H9 (cell line): ENCODE data around the gene KMT2D. TPM values are rescaled to one million over a fixed set of nuclear protein-coding genes. Genes with fewer than 3 reads are reported as not detected.

Experiments used
- DNase-seq: peaks from one replicate; pipeline ENCODE4 v3.0.0-alpha.2; 2017
- H2AFZ ChIP-seq: one replicate; pipeline ENCODE4 v1.6.1; 2013; ENCODE audit warnings: mild to moderate bottlenecking, low read length, control low read depth, moderate library complexity
- H2AK5ac ChIP-seq: 2 replicates; pipeline ENCODE4 v1.6.1; 2013; ENCODE audit warnings: low read length, control low read depth, mixed read lengths; ENCODE audit not compliant: insufficient read length
- H2BK120ac ChIP-seq: one replicate; pipeline ENCODE4 v1.6.1; 2013; ENCODE audit warnings: low read depth, mild to moderate bottlenecking, low read length, control low read depth, inconsistent platforms; ENCODE audit not compliant: poor library complexity, severe bottlenecking
- H2BK12ac ChIP-seq: 2 replicates; pipeline ENCODE4 v1.6.1; 2013; ENCODE audit warnings: low read length, control low read depth, mixed read lengths, low read depth; ENCODE audit not compliant: insufficient read length
- H2BK15ac ChIP-seq: 2 replicates; pipeline ENCODE4 v1.6.1; 2013; ENCODE audit warnings: low read depth, low read length, control low read depth
- H2BK20ac ChIP-seq: one replicate; pipeline ENCODE4 v1.6.1; 2013; ENCODE audit warnings: low read depth, mild to moderate bottlenecking, low read length, control low read depth, inconsistent platforms; ENCODE audit not compliant: poor library complexity, severe bottlenecking
- H2BK5ac ChIP-seq: 2 replicates; pipeline ENCODE4 v1.6.1; 2013; ENCODE audit warnings: low read length, control low read depth, mixed read lengths; ENCODE audit not compliant: insufficient read length
- H3K14ac ChIP-seq: 2 replicates; pipeline ENCODE4 v1.6.1; 2013; ENCODE audit warnings: low read length, control low read depth; ENCODE audit not compliant: insufficient read depth
- H3K18ac ChIP-seq: 2 replicates; pipeline ENCODE4 v1.6.1; 2013; ENCODE audit warnings: low read depth, mild to moderate bottlenecking, mixed read lengths, low read length, control low read depth; ENCODE audit not compliant: insufficient read length
- H3K23ac ChIP-seq: 2 replicates; pipeline ENCODE4 v1.6.1; 2013; ENCODE audit warnings: low read length, control low read depth, mixed read lengths, low read depth; ENCODE audit not compliant: insufficient read length
- H3K23me2 ChIP-seq: 2 replicates; pipeline ENCODE4 v1.6.1; 2013; ENCODE audit warnings: low read depth, mild to moderate bottlenecking, mixed read lengths, low read length, control low read depth; ENCODE audit not compliant: insufficient read length, poor library complexity, severe bottlenecking
- H3K27ac ChIP-seq: 2 replicates; pipeline ENCODE4 v1.5.1; 2013; ENCODE audit warnings: low read length, control low read depth, mixed read lengths, low read depth; ENCODE audit not compliant: insufficient read length
- H3K27me3 ChIP-seq: 2 replicates; pipeline ENCODE4 v1.6.1; 2013; ENCODE audit warnings: low read length, control low read depth, inconsistent platforms; ENCODE audit not compliant: insufficient read depth
- H3K4ac ChIP-seq: 2 replicates; pipeline ENCODE4 v1.6.1; 2013; ENCODE audit warnings: low read depth, mild to moderate bottlenecking, control low read depth, inconsistent platforms, low read length, moderate library complexity
- H3K4me1 ChIP-seq: 2 replicates; pipeline ENCODE4 v1.6.1; 2013; ENCODE audit warnings: low read length, control low read depth, inconsistent platforms; ENCODE audit not compliant: insufficient read depth
- H3K4me2 ChIP-seq: 2 replicates; pipeline ENCODE4 v1.6.1; 2013; ENCODE audit warnings: low read length, control low read depth, mixed read lengths; ENCODE audit not compliant: insufficient read length, insufficient read depth
- H3K56ac ChIP-seq: 2 replicates; pipeline ENCODE4 v1.6.1; 2013; ENCODE audit warnings: low read depth, mild to moderate bottlenecking, mixed read lengths, low read length, control low read depth; ENCODE audit not compliant: insufficient read length
- H3K79me1 ChIP-seq: 2 replicates; pipeline ENCODE4 v1.6.1; 2013; ENCODE audit warnings: low read depth, mild to moderate bottlenecking, moderate library complexity, low read length, control low read depth, inconsistent platforms; ENCODE audit not compliant: insufficient read depth, poor library complexity, severe bottlenecking
- H3K79me2 ChIP-seq: 2 replicates; pipeline ENCODE4 v1.6.1; 2013; ENCODE audit warnings: low read length, control low read depth, inconsistent platforms; ENCODE audit not compliant: insufficient read depth
- H3K9ac ChIP-seq: 2 replicates; pipeline ENCODE4 v1.6.1; 2013; ENCODE audit warnings: low read length, control low read depth, mixed read lengths; ENCODE audit not compliant: insufficient read length; ENCODE audit errors: extremely low read depth
- H3K9me3 ChIP-seq: one replicate; pipeline ENCODE4 v1.6.1; 2013; ENCODE audit warnings: low read depth, low read length, inconsistent platforms; ENCODE audit not compliant: control insufficient read depth
- H3T11ph ChIP-seq: one replicate; pipeline ENCODE4 v1.6.1; 2013; ENCODE audit warnings: mild to moderate bottlenecking, low read length, control low read depth, inconsistent platforms
- H4K20me1 ChIP-seq: one replicate; pipeline ENCODE4 v1.6.1; 2013; ENCODE audit not compliant: control insufficient read depth, insufficient read length, insufficient read depth
- H4K5ac ChIP-seq: 2 replicates; pipeline ENCODE4 v1.6.1; 2013; ENCODE audit warnings: low read depth, mild to moderate bottlenecking, mixed read lengths, low read length, control low read depth; ENCODE audit not compliant: insufficient read length
- H4K8ac ChIP-seq: replicated peaks from 2 replicates; pipeline ENCODE4 v1.6.1; 2013; ENCODE audit warnings: low read length, control low read depth, mixed read lengths, low read depth; ENCODE audit not compliant: insufficient read length
- H4K91ac ChIP-seq: 2 replicates; pipeline ENCODE4 v1.6.1; 2013; ENCODE audit warnings: low read depth, mild to moderate bottlenecking, moderate library complexity, mixed read lengths, low read length, control low read depth; ENCODE audit not compliant: insufficient read length
- H3K27ac Mint-ChIP-seq, 3 experiments: 2 replicates in 2 of 3; 3 replicates in 1 of 3; pipeline ENCODE4 v1.8.0; 2020 to 2021; ENCODE audit warnings: mixed read lengths in 3 of 3, mild to moderate bottlenecking in 1 of 3, moderate library complexity in 1 of 3
- H3K27me3 Mint-ChIP-seq: 2 replicates; pipeline ENCODE4 v1.8.0; 2021; ENCODE audit warnings: low read depth, mild to moderate bottlenecking, moderate library complexity, mixed read lengths
- H3K36me3 Mint-ChIP-seq, 3 experiments: 2 replicates in 2 of 3; 3 replicates in 1 of 3; pipeline ENCODE4 v1.8.0; 2020 to 2021; ENCODE audit warnings: low read depth in 3 of 3, mixed read lengths in 3 of 3; ENCODE audit not compliant: insufficient read depth in 1 of 3
- H3K4me1 Mint-ChIP-seq, 2 experiments: 2 replicates each; pipeline ENCODE4 v1.8.0; 2020; ENCODE audit warnings: mixed read lengths in 2 of 2
- H3K4me3 Mint-ChIP-seq, 2 experiments: 2 replicates in 1 of 2; 3 replicates in 1 of 2; pipeline ENCODE4 v1.8.0; 2020 to 2021; ENCODE audit warnings: mild to moderate bottlenecking in 2 of 2, mixed read lengths in 2 of 2, moderate library complexity in 1 of 2
- H3K9me3 Mint-ChIP-seq, 2 experiments: 2 replicates in 1 of 2; 3 replicates in 1 of 2; pipeline ENCODE4 v1.8.0; 2020; ENCODE audit warnings: mild to moderate bottlenecking in 2 of 2, mixed read lengths in 2 of 2, moderate library complexity in 1 of 2
- CTCF ChIP-seq: fragments of 200-600 bp; sonication (generic); conservative IDR thresholded peaks from 3 replicates; pipeline ENCODE4 v1.8.0; 2021; ENCODE audit warnings: antibody characterized with exemption, mild to moderate bottlenecking
- WGBS: extraction: QIAGEN DNeasy Blood & Tissue Kit; methylation state at CpG from one replicate; pipeline ENCODE4 v1.1.7; 2013; ENCODE audit warnings: missing lambda C conversion rate, low lambda C conversion rate, mixed read lengths; ENCODE audit not compliant: insufficient read length; ENCODE audit errors: extremely low coverage; 5-methylcytosine and 5-hydroxymethylcytosine counted together
- total RNA-seq: library from RNA; stranded (reverse); gene quantifications from 2 replicates; pipeline ENCODE4 v1.2.1, GENCODE V29; 2021

The KMT2D gene
- total RNA-seq, 1 experiment from 2014 or later, result 93.7 TPM

GRCh38 chr12:49015196-49015595, 45.4 kb downstream of the KMT2D start:
- peaks cover 3% of the 10 kb centered on the region for H3K79me1 ChIP-seq
- no peak overlapping the region for H2BK5ac ChIP-seq
- H3K4me2 ChIP-seq, result no peak overlapping the region
- H3K14ac ChIP-seq, result no peak overlapping the region
- no peak overlapping the region for H3K27ac Mint-ChIP-seq
- H2BK15ac ChIP-seq, result no peak overlapping the region
- no peak overlapping the region for H3T11ph ChIP-seq
- H3K27me3 Mint-ChIP-seq, result no peaks in the 10 kb centered on the region; the same call in 1 of the 2 replicates
- H2AFZ ChIP-seq, result no peak overlapping the region
- no peak for TF ChIP-seq CTCF
- H4K8ac ChIP-seq, result no peak overlapping the region
- H3K4me1 ChIP-seq, result no peaks in the 10 kb centered on the region
- no peak for DNase-seq
- no peak overlapping the region for H3K4me3 Mint-ChIP-seq
- H3K23ac ChIP-seq, result no peak overlapping the region
- no peaks in the 10 kb centered on the region for H3K27me3 ChIP-seq
- no peak overlapping the region for H3K18ac ChIP-seq
- H2BK120ac ChIP-seq, result no peak overlapping the region
- H3K79me2 ChIP-seq, result no peaks in the 10 kb centered on the region
- peaks cover 0 to 6% (median 2%) of the 10 kb centered on the region in 3 experiments; a peak in 3 of 7 replicates for H3K36me3 Mint-ChIP-seq
- H4K91ac ChIP-seq, result no peak overlapping the region
- no peak overlapping the region for H3K27ac ChIP-seq
- H2AK5ac ChIP-seq, result no peak overlapping the region
- H3K56ac ChIP-seq, result no peak overlapping the region
- H2BK12ac ChIP-seq, result no peak overlapping the region
- no peak overlapping the region for H3K9ac ChIP-seq
- H3K23me2 ChIP-seq, result peaks cover 9% of the 10 kb centered on the region
- H4K5ac ChIP-seq, result no peak overlapping the region
- no CpG with 5 or more reads among the region's 1 CpG for WGBS
- no peak overlapping the region for H3K4ac ChIP-seq
- H3K4me1 Mint-ChIP-seq, result peaks cover 15% of the 10 kb centered on the region in 2 experiments
- H4K20me1 ChIP-seq, result no peaks in the 10 kb centered on the region
- H3K9me3 Mint-ChIP-seq, result no peaks in the 10 kb centered on the region
- no peak overlapping the region for H2BK20ac ChIP-seq
- no peaks in the 10 kb centered on the region for H3K9me3 ChIP-seq
